Colon (tissue), 2 donors: Measurements from ENCODE around the gene MGAT3.

Experiments
- FAIRE-seq: peaks from 2 replicates; lab custom pipeline; 2012; peaks lifted over from hg19 to GRCh38; lab: Jason Lieb, UNC
- donor health status: control.
- donor health status: control.

Gene MGAT3

GRCh38 chr22:39471381-39472141 lies 14.7 kb downstream of the MGAT3 start:
- FAIRE-seq: no peak

- no peak for FAIRE-seq
Measured at GRCh38 chr22:39472570-39473556, 16.1 kb downstream of the MGAT3 start.

GRCh38 chr22:39473851-39474250 lies 17.0 kb downstream of the MGAT3 start:
- no peak for FAIRE-seq

DNA sequence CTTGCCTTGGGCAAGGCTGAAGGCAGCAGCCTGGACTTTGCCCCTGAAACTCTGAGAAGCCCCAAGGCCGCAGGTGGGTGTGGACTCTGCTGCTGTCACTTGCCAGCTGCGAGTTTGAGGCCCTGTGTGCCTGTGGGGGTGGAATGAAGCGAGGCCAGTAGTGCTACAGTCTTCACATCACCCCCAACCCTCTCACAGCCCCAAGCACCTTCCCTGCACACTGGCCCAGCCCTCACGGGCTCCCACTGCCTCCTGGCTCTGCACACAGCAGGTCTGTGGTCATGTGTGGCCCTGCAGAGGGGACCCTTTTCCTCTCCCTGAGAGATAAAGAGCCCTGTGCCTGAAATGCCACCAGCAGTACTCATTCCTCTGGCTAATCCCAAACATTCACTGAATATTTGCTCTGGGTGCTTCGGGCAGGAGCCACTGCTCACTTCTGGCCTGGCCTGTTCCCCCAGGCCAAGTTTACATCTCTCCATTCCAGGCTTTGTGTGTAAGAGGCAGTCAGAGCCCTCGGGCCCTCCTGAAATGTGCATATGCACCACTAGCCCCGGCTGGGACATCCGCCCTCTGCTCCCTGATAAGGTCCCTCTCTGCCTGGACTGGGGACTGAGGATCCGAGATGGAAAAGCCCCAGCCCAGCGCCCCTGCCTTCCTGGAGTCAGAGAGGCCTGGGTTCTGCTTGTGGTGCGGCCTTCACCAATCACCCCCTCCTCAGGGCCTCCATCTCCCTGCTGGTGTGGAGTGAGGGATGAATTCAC lies 17.7 kb downstream of the MGAT3 start:
- no peak for FAIRE-seq

DNA sequence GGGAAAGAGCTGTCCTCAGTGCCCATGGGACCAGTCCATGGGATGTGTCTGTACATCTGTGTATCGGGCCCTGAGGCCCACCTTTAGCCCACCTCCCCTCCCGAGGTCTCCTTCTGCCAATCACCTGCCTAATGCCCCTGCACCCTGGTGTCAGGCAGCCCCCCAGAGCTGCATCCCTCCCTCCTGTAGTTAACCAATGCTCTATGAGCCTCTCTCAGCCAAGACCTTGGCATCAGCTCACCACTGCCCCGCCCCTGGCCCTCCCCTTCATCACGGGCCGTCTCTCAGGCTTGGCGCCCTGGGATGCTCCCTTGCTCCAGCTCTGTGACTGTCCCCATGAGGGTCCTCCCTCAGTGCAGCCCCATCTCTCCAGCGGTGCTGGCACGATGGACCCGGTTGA lies 18.5 kb downstream of the MGAT3 start:
- no peak for FAIRE-seq

DNA sequence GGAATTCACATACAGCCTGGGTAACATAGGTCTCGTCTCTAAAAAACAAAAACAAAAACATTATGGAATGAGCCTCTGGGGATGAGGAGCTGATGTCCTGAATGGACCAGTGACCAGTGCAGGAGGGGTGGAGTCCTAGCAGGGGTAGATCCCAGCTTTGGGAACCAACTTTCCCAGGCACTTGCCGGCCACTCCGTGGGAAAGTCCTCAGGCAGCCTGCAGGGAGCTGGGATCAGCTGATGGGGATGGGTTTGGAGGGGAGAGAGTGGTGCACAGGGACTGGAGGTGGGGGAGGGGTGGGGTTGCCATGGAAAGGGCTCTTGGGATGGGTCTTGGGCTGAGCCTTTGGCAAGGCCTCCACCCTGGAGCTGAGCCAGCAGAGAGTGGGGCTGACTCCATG lies 19.1 kb downstream of the MGAT3 start:
- no peak for FAIRE-seq

- FAIRE-seq: no peak
Measured at GRCh38 chr22:39476664-39477063, 19.9 kb downstream of the MGAT3 start.

GRCh38 chr22:39477542-39477941 lies 20.7 kb downstream of the MGAT3 start:
- FAIRE-seq: no peak

- no peak for FAIRE-seq
Measured at GRCh38 chr22:39478441-39478850, 21.6 kb downstream of the MGAT3 start.

DNA sequence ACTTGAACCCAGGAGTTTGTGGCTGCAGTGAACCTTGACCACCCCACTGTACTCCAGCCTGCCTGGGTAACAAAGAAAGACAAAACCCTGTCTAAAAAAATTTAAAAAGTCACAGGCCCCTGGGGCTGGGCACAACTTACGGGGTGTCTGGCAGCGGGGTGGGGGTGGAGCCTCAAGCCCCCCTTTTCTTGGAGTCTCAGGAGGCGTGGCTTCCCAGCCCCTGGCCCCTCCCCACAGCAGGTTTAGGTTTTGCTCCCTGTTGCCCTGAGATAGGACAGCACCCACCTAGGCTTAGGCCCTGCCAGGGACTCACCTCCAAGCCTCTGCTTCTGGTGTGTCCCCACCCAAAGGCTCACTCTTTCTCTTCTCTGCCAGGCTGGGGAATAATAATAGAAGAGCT lies 22.4 kb downstream of the MGAT3 start:
- no peak for FAIRE-seq

GRCh38 chr22:39480557-39480956 lies 23.7 kb downstream of the MGAT3 start:
- FAIRE-seq: no peak

DNA sequence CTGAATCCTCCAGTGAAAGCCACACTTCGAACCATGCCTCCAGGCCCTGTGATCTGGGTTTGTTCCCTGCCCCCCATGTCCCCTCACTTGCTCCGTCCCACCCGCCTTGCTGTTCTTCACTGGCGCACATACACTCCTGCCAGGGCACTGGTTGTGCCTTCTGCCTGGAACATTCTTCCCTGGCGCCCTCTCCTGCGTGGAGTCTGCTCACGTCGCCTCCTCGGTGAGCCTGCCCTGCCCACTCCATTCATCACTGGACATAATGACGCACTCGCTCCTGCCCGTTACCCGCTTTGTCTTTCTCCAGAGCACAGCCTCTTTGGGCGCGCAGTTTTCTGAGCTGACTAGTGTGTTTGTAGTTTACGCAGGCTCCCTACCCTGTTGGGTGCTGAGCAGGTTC lies 24.2 kb downstream of the MGAT3 start:
- no peak for FAIRE-seq

DNA sequence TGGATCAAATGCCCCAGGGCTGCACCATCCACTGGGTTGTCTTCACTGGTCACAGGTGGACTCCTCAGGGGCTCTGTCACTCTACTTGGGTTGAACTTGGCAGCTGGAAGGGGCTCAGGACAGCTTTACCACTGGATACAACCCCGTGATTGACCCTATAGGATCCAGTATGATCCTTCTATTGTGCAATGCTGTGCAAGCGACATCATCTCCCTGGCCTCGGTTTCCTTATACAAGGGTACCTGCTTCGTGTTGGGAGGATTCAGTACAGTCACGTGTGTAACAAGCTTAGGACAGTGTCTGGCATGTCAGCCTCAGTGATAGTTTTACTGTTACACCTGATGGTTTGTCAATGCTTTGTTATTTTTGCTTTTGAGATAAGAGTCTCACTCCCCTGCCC lies 24.8 kb downstream of the MGAT3 start:
- no peak for FAIRE-seq

GRCh38 chr22:39482768-39483167 lies 26.0 kb downstream of the MGAT3 start:
- FAIRE-seq: no peak

DNA sequence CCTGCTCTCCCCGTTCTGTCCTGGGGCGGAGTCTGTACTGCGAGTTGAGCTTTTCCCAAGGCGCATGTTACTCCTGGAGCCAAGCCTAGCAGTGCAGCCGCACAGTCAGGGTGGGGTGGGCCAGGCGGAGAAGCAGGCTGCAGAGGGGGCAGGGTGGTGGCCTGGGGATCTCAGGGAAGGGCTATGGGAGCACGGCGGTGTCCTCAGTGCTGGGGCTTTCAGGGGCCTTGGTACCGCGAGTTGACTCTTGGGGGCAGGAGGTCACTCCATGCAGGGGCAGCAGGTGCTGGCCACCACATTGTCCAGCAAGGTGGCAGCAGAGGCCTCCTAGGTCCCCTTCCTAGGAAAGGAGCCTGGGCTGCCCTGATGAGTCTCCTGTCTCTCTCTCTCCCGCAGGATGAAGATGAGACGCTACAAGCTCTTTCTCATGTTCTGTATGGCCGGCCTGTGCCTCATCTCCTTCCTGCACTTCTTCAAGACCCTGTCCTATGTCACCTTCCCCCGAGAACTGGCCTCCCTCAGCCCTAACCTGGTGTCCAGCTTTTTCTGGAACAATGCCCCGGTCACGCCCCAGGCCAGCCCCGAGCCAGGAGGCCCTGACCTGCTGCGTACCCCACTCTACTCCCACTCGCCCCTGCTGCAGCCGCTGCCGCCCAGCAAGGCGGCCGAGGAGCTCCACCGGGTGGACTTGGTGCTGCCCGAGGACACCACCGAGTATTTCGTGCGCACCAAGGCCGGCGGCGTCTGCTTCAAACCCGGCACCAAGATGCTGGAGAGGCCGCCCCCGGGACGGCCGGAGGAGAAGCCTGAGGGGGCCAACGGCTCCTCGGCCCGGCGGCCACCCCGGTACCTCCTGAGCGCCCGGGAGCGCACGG lies 30.4 kb downstream of the MGAT3 start:
- FAIRE-seq: no peak

DNA sequence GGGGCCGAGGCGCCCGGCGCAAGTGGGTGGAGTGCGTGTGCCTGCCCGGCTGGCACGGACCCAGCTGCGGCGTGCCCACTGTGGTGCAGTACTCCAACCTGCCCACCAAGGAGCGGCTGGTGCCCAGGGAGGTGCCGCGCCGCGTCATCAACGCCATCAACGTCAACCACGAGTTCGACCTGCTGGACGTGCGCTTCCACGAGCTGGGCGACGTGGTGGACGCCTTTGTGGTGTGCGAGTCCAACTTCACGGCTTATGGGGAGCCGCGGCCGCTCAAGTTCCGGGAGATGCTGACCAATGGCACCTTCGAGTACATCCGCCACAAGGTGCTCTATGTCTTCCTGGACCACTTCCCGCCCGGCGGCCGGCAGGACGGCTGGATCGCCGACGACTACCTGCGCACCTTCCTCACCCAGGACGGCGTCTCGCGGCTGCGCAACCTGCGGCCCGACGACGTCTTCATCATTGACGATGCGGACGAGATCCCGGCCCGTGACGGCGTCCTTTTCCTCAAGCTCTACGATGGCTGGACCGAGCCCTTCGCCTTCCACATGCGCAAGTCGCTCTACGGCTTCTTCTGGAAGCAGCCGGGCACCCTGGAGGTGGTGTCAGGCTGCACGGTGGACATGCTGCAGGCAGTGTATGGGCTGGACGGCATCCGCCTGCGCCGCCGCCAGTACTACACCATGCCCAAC lies 31.2 kb downstream of the MGAT3 start:
- no peak for FAIRE-seq

GRCh38 chr22:39488563-39489083 lies 31.8 kb downstream of the MGAT3 start:
- FAIRE-seq: no peak

DNA sequence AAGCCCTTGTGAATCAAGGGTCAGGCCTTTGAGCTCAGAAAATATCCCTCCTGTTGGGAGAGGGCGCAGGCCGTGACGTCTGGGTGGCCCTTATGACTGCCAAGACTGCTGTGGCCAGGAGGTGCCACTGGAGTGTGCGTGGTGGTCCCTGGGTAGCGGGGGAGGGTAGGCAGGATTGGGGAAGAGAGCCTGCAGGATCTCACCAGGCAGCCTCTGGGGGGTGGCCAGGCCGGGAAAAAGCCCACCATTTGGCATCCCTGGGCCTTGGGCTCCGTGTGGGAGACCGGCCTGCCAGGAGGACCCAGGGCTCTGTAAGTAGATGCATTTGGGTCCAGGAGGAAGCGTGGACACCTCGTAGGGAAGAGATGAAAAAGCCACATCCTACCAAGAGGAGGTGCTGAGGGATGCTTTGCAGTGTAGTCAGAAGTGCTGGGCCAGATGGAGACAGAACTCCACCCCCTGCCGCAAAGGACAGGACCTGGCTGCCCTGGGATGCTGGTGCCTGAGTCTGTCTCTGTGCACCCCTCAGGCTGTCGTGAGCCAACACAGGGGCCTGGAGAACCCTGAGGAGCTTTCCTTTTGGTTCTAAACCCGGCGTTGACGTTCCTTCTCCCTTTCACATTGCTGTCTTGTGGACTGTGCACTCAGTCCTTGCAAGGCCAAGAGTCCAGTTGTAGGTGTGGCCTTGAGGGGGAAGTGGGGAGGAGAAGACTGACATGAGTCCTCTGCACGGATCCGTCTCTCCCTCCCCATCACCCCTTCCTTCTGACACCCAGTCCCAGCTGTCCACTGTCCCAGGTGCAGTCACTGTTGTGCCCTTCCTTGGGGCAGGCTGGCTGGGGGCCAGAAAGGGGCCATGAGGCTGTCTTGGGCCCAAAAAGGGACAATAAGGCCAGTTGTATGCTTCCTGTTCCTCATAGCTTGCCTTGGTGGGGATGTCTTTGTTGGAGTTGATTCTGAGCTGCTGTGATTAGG lies 32.6 kb downstream of the MGAT3 start:
- FAIRE-seq: no peak

GRCh38 chr22:39490135-39490798 lies 33.5 kb downstream of the MGAT3 start:
- FAIRE-seq: no peak
